ENCODE data around the gene IGSF21.
A peak's percentile ranks its signal among the peaks of the same experiment; 100 is the strongest.

Gene IGSF21

DNA sequence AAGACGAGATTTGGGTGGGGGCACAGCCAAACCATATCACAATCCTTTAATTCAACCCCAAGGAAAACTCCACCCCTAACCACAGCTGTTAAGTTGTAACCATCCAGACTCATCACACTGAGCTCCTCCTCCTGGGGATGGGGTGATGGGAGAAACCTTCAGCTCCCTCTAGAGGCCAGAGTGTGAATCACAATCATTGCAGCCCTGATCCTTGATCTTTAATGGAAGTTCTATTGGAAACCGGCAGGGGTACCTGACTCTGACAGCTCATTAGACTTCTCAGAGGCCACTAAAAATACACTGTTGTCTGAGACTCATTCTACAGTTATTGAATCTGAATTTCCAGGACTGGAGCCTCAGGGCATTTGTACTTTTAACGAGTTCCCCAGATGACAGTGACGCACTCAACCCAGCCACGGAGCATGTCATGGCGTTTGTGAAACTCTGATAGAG is 127.2 kb downstream of the IGSF21 start:
- TF ChIP-seq CREB1 (IDR thresholded peaks at IDR 0.05; ENCODE audit: low read depth), result no peak
- peak; percentile 51 for TF ChIP-seq RAD21 (IDR thresholded peaks at IDR 0.05; ENCODE audit: low read depth)
- no peak for TF ChIP-seq NFIC (IDR thresholded peaks at IDR 0.05)

DNA sequence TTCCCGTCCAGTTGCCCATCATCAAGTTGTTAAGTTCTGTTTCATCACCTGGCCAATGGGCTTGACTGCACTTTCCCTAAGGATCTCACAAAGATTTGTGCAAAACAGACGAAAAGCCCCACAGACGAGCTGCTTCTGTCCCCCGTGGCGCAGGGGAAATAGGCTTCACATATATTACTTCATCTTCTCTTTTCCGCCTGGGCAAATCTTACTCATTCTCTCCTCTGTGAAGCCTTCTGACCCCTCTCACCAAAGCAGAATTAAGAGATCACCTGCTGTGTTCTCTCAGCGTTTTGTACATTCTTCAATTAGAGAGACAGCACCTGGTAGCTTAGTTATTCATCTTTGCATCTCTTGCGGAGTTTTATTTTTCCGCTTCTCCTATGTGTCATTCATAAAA is 129.8 kb downstream of the IGSF21 start:
- TF ChIP-seq RAD21 (IDR thresholded peaks at IDR 0.05; ENCODE audit: low read depth), result no peak
- TF ChIP-seq CREB1 (IDR thresholded peaks at IDR 0.05; ENCODE audit: low read depth), result no peak
- TF ChIP-seq TEAD4 (IDR thresholded peaks at IDR 0.05), result no peak

DNA sequence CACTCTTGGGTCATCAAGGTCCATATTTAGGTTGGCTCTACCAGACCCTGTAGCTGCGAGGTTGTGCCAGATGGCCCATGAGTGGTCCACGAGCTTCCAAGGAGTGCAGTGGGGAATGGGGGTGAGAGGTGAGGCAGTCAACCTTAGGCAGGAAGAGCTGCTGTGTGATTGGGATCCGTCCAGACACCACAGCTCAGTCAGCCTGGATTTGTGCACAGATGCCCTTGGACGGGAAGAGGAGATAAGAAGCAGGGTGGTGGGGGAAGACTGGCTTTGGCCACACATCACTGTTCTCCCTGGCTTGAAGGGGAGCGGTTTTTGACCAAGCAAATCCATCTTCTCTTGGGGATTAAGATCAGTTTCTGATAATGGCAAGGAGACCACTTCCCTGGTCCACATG is 130.6 kb downstream of the IGSF21 start:
- TF ChIP-seq, protein P1, sequence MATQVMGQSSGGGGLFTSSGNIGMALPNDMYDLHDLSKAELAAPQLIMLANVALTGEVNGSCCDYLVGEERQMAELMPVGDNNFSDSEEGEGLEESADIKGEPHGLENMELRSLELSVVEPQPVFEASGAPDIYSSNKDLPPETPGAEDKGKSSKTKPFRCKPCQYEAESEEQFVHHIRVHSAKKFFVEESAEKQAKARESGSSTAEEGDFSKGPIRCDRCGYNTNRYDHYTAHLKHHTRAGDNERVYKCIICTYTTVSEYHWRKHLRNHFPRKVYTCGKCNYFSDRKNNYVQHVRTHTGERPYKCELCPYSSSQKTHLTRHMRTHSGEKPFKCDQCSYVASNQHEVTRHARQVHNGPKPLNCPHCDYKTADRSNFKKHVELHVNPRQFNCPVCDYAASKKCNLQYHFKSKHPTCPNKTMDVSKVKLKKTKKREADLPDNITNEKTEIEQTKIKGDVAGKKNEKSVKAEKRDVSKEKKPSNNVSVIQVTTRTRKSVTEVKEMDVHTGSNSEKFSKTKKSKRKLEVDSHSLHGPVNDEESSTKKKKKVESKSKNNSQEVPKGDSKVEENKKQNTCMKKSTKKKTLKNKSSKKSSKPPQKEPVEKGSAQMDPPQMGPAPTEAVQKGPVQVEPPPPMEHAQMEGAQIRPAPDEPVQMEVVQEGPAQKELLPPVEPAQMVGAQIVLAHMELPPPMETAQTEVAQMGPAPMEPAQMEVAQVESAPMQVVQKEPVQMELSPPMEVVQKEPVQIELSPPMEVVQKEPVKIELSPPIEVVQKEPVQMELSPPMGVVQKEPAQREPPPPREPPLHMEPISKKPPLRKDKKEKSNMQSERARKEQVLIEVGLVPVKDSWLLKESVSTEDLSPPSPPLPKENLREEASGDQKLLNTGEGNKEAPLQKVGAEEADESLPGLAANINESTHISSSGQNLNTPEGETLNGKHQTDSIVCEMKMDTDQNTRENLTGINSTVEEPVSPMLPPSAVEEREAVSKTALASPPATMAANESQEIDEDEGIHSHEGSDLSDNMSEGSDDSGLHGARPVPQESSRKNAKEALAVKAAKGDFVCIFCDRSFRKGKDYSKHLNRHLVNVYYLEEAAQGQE (IDR thresholded peaks at IDR 0.05; ENCODE audit: low read depth), result no peak
- TF ChIP-seq TEAD4 (IDR thresholded peaks at IDR 0.05) (no peak), YY1 (IDR thresholded peaks at IDR 0.05; ENCODE audit: low read depth) (no peak), ZBTB7A (IDR thresholded peaks at IDR 0.05; ENCODE audit: low read depth) (no peak), CREB1 (IDR thresholded peaks at IDR 0.05; ENCODE audit: low read depth) (no peak), RAD21 (IDR thresholded peaks at IDR 0.05; ENCODE audit: low read depth) (no peak), FOXM1 (IDR thresholded peaks at IDR 0.05; ENCODE audit: borderline replicate concordance, low read depth) (no peak), EP300 (IDR thresholded peaks at IDR 0.05; ENCODE audit: borderline replicate concordance) (no peak), TCF12 (IDR thresholded peaks at IDR 0.05; ENCODE audit: low read depth) (no peak), EGR1 (IDR thresholded peaks at IDR 0.05) (no peak), CEBPB (IDR thresholded peaks at IDR 0.05) (no peak), TAF1 (IDR thresholded peaks at IDR 0.05; ENCODE audit: low read depth) (no peak), NFIC (IDR thresholded peaks at IDR 0.05) (no peak)
- TF ChIP-seq, protein P2, sequence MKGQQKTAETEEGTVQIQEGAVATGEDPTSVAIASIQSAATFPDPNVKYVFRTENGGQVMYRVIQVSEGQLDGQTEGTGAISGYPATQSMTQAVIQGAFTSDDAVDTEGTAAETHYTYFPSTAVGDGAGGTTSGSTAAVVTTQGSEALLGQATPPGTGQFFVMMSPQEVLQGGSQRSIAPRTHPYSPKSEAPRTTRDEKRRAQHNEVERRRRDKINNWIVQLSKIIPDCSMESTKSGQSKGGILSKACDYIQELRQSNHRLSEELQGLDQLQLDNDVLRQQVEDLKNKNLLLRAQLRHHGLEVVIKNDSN (IDR thresholded peaks at IDR 0.05), result no peak
- TF ChIP-seq, protein P3, sequence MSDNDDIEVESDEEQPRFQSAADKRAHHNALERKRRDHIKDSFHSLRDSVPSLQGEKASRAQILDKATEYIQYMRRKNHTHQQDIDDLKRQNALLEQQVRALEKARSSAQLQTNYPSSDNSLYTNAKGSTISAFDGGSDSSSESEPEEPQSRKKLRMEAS (IDR thresholded peaks at IDR 0.05), result no peak

DNA sequence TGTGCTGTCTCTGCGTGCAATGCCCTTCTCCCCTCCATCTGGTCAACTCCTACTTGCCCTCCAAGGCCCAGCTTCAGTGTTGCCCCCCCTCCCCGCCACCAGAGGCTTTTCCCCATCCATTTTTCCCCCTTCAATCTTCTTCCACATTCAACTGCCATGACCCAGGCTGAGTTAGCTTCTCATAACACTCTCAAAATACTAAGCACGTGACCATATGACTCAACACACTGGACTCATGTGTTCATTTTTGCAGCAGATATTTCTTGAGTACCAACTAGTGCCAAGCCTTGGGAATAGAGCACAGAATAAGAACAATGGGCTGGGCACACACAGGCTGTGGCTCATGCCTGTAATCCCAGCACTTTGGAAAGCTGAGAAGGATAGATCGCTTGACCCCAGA is 132.1 kb downstream of the IGSF21 start:
- TF ChIP-seq EGR1 (IDR thresholded peaks at IDR 0.05) (no peak), CREB1 (IDR thresholded peaks at IDR 0.05; ENCODE audit: low read depth) (no peak), EP300 (IDR thresholded peaks at IDR 0.05; ENCODE audit: borderline replicate concordance) (no peak), NFIC (IDR thresholded peaks at IDR 0.05) (no peak), TAF1 (IDR thresholded peaks at IDR 0.05; ENCODE audit: low read depth) (no peak), FOXM1 (IDR thresholded peaks at IDR 0.05; ENCODE audit: borderline replicate concordance, low read depth) (no peak), ZBTB7A (IDR thresholded peaks at IDR 0.05; ENCODE audit: low read depth) (no peak), YY1 (IDR thresholded peaks at IDR 0.05; ENCODE audit: low read depth) (no peak), TEAD4 (IDR thresholded peaks at IDR 0.05) (no peak)
- TF ChIP-seq, protein P1 (IDR thresholded peaks at IDR 0.05; ENCODE audit: low read depth), result no peak
- TF ChIP-seq, protein P2 (IDR thresholded peaks at IDR 0.05), result no peak
- TF ChIP-seq, protein P3 (IDR thresholded peaks at IDR 0.05), result no peak

DNA sequence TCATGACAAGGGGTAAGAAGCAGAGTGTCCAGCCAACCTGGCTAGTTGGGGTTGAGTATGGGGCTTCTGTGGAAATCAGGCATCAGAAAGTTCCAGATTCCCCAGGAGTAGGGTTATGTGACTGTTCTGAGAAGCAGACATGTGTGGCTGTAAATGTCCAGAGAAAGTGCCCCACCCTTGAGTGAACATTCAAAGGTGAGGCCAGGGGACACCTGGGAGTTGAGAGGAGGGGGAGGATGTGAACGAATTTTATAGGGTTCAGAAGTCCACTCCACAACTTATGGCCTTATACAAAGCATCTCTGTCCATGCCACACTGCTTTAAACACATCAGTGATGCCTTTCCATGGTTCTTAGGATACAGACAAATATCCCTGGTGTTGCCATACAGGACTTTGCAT is 133.3 kb downstream of the IGSF21 start:
- TF ChIP-seq, protein P3 (IDR thresholded peaks at IDR 0.05), result no peak
- TF ChIP-seq TEAD4 (IDR thresholded peaks at IDR 0.05), result no peak
- TF ChIP-seq ZBTB7A (IDR thresholded peaks at IDR 0.05; ENCODE audit: low read depth), result no peak
- TF ChIP-seq YY1 (IDR thresholded peaks at IDR 0.05; ENCODE audit: low read depth), result no peak
- TF ChIP-seq, protein P1 (IDR thresholded peaks at IDR 0.05; ENCODE audit: low read depth), result no peak
- TF ChIP-seq, protein P2 (IDR thresholded peaks at IDR 0.05), result no peak
- TF ChIP-seq RAD21 (IDR thresholded peaks at IDR 0.05; ENCODE audit: low read depth), result no peak
- no peak for TF ChIP-seq CREB1 (IDR thresholded peaks at IDR 0.05; ENCODE audit: low read depth)
- no peak for TF ChIP-seq TCF12 (IDR thresholded peaks at IDR 0.05; ENCODE audit: low read depth)
- no peak for TF ChIP-seq TAF1 (IDR thresholded peaks at IDR 0.05; ENCODE audit: low read depth)
- no peak for TF ChIP-seq FOXM1 (IDR thresholded peaks at IDR 0.05; ENCODE audit: borderline replicate concordance, low read depth)
- TF ChIP-seq EP300 (IDR thresholded peaks at IDR 0.05; ENCODE audit: borderline replicate concordance), result no peak
- no peak for TF ChIP-seq EGR1 (IDR thresholded peaks at IDR 0.05)
- no peak for TF ChIP-seq NFIC (IDR thresholded peaks at IDR 0.05)
- TF ChIP-seq CEBPB (IDR thresholded peaks at IDR 0.05), result no peak

Measured in Ishikawa (cell line).